OCI-LY1 (cell line): ENCODE measurements around the gene BLM.

ENCODE experiments used
- EZH2 ChIP-seq: fragments of 200-600 bp; sonication (generic), shearing (Covaris generic); IDR thresholded peaks from 2 replicates; pipeline ENCODE4 v1.8.0; 2017; ENCODE audit warnings: borderline replicate concordance, mixed run types, mild to moderate bottlenecking, antibody characterized with exemption, low read length, moderate library complexity, mixed read lengths
- TF ChIP-seq, protein P1 (sequence below): fragments of 200-600 bp; sonication (generic), shearing (Covaris generic); IDR thresholded peaks from 2 replicates; pipeline ENCODE4 v1.5.1; 2017; ENCODE audit warnings: mild to moderate bottlenecking, antibody characterized with exemption, low read length, moderate library complexity, mixed read lengths

DNA sequence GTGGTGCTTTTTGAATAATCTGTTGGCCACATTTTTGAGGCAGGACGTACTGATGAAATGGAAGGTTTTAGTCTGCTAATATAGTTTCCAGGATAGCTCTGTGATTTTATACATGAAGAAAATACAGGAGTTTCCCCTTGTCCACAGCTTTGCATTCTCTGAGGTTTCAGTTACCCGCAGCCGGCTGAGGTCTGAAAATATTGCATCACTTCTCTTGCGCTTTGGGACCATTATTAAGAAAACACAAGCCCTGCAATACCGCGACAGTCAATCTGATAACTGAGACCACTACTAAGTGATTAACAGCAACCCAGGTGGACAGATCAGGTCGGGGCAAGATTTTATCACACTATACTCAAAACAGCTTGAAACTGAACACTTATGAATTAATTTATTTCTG, 33.0 kb downstream of the BLM start:
- TF ChIP-seq, protein P1, sequence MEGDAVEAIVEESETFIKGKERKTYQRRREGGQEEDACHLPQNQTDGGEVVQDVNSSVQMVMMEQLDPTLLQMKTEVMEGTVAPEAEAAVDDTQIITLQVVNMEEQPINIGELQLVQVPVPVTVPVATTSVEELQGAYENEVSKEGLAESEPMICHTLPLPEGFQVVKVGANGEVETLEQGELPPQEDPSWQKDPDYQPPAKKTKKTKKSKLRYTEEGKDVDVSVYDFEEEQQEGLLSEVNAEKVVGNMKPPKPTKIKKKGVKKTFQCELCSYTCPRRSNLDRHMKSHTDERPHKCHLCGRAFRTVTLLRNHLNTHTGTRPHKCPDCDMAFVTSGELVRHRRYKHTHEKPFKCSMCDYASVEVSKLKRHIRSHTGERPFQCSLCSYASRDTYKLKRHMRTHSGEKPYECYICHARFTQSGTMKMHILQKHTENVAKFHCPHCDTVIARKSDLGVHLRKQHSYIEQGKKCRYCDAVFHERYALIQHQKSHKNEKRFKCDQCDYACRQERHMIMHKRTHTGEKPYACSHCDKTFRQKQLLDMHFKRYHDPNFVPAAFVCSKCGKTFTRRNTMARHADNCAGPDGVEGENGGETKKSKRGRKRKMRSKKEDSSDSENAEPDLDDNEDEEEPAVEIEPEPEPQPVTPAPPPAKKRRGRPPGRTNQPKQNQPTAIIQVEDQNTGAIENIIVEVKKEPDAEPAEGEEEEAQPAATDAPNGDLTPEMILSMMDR, result no peak
- no peak for TF ChIP-seq EZH2
